ENCODE measurements around the gene MMP11. TPM values are rescaled to one million over a fixed set of nuclear protein-coding genes. Genes with fewer than 3 reads are reported as not detected.

Gene MMP11
- total and polyA plus RNA-seq, 2 of the 13 experiments (the other 11 are each of a cell fraction or from before 2014, with no cell fraction given), result 8.9 to 28.6 TPM

GRCh38 chr22:23789638-23790037 lies 17.0 kb downstream of the MMP11 start (continued):
- TF ChIP-seq AFF4 (CRISPR knock-in tag; IDR thresholded peaks at IDR 0.05) (no peak), RCOR2 (CRISPR knock-in tag; IDR thresholded peaks at IDR 0.05) (no peak), KMT2A (CRISPR knock-in tag; IDR thresholded peaks at IDR 0.05) (no peak), SMC3 (IDR thresholded peaks at IDR 0.05; ENCODE audit: low read length) (peak; percentile 92), SMAD3 (CRISPR knock-in tag; IDR thresholded peaks at IDR 0.05) (no peak), ZFP37 (CRISPR knock-in tag; IDR thresholded peaks at IDR 0.05; ENCODE audit: borderline replicate concordance) (no peak), RORA (CRISPR knock-in tag; IDR thresholded peaks at IDR 0.05) (no peak), ZNF441 (CRISPR knock-in tag; IDR thresholded peaks at IDR 0.05; ENCODE audit: borderline replicate concordance) (no peak), MTF2 (CRISPR knock-in tag; IDR thresholded peaks at IDR 0.05; ENCODE audit: borderline replicate concordance) (no peak), ESRRA (CRISPR knock-in tag; IDR thresholded peaks at IDR 0.05; ENCODE audit: low read depth) (peak; percentile 52; the same call in 1 of the 2 replicates), SPEN (CRISPR knock-in tag; IDR thresholded peaks at IDR 0.05; ENCODE audit: low read depth) (no peak), REL (CRISPR knock-in tag; conservative IDR thresholded peaks at IDR 0.05) (no peak), ZNF784 (CRISPR knock-in tag; IDR thresholded peaks at IDR 0.05; ENCODE audit: borderline replicate concordance) (no peak), CREB3 (CRISPR knock-in tag; IDR thresholded peaks at IDR 0.05) (no peak), PATZ1 (CRISPR knock-in tag; IDR thresholded peaks at IDR 0.05) (no peak), ZNF792 (CRISPR knock-in tag; IDR thresholded peaks at IDR 0.05) (no peak), HOXA7 (CRISPR knock-in tag; IDR thresholded peaks at IDR 0.05) (no peak), MEF2D (CRISPR knock-in tag; IDR thresholded peaks at IDR 0.05) (no peak), LBX2 (CRISPR knock-in tag; IDR thresholded peaks at IDR 0.05; ENCODE audit: borderline replicate concordance) (no peak), CBX2 (IDR thresholded peaks at IDR 0.05; ENCODE audit: low read depth, low read length) (no peak), CBX2 (CRISPR knock-in tag; IDR thresholded peaks at IDR 0.05; ENCODE audit: low read depth) (no peak), ZIK1 (CRISPR knock-in tag; IDR thresholded peaks at IDR 0.05; ENCODE audit: borderline replicate concordance, low read depth) (no peak), CBFB (CRISPR knock-in tag; IDR thresholded peaks at IDR 0.05) (no peak), HOXA3 (CRISPR knock-in tag; IDR thresholded peaks at IDR 0.05) (0 out of 2 replicates have a peak, but pooled peaks have one; percentile 30), ZNF724P (CRISPR knock-in tag; IDR thresholded peaks at IDR 0.05; ENCODE audit: borderline replicate concordance) (no peak), SATB2 (CRISPR knock-in tag; IDR thresholded peaks at IDR 0.05) (no peak)
